Epithelial cell of esophagus (primary cell): ENCODE measurements around the gene TUFM.
"Not testable (repeated sequence)": the region's sequence is repeated elsewhere in the genome, so short reads cannot be mapped to it uniquely, and the experiment has no call there.

Experiments used
- DNase-seq: peaks from one replicate; pipeline ENCODE4 v3.0.0; 2010; ENCODE audit warnings: low read depth
- H3K4me3 ChIP-seq: 2 replicates; pipeline ENCODE4 v1.5.1; 2011; ENCODE audit warnings: mild to moderate bottlenecking, low read length, control low read depth
- CTCF ChIP-seq: IDR thresholded peaks from 2 replicates; pipeline ENCODE4 v1.5.1; 2011; ENCODE audit warnings: low read depth, mild to moderate bottlenecking, low read length, control low read depth, inconsistent platforms; ENCODE audit not compliant: insufficient read depth; ENCODE audit errors: missing control alignments

TUFM gene

GRCh38 chr16:28821874-28822519 is 24.2 kb downstream of the TUFM start:
- peak overlapping the region; percentile 62 for H3K4me3 ChIP-seq
- TF ChIP-seq CTCF = no peak
- DNase-seq = no peak

- H3K4me3 ChIP-seq, DNase-seq: not testable (repeated sequence)
Observed at GRCh38 chr16:28820546-28820945, 25.6 kb downstream of the TUFM start.

- H3K4me3 ChIP-seq = no peak overlapping the region
- no peak for DNase-seq
- no peak for TF ChIP-seq CTCF
Observed at GRCh38 chr16:28820016-28820415, 26.1 kb downstream of the TUFM start.

- DNase-seq, H3K4me3 ChIP-seq: not testable (repeated sequence)
Observed at GRCh38 chr16:28807445-28808120, 38.6 kb downstream of the TUFM start.

- H3K4me3 ChIP-seq = not testable (repeated sequence)
- TF ChIP-seq CTCF = peak; percentile 51
- peak; percentile 83 for DNase-seq
Observed at GRCh38 chr16:28802235-28803019, 43.7 kb downstream of the TUFM start.
